A549 treated with GW870086 at 1 μM for 4 hours (cell line): ENCODE measurements around the gene APOM. TPM values are rescaled to one million over a fixed set of nuclear protein-coding genes. Genes with fewer than 3 reads are reported as not detected.

Experiments used
- total RNA-seq: library from RNA; stranded (reverse); fragments of 200-300 nt; extraction: Qiagen RNA extraction; gene quantifications from 5 replicates; pipeline ENCODE4 v1.2.3, GENCODE V29; 2022; ENCODE audit warnings: low read depth

Gene APOM
- 2.6 to 4.5 TPM (median 3.1 TPM) in 5 replicates for total RNA-seq

GRCh38 chr6:31655349-31656237 is at the start of gene APOM:
Gene APOM, plus strand, starts transcription at chr6:31655894. Its CDS starts 73 bp downstream, at chr6:31655967.

GRCh38 chr6:31614684-31615578 is 40.8 kb upstream of the APOM start, which contains the start of gene AIF1:
Gene AIF1, plus strand, starts transcription at chr6:31615234. Its CDS starts 96 bp downstream, at chr6:31615330.

GRCh38 chr6:31620586-31621319 is 34.9 kb upstream of the APOM start, which contains the start of gene PRRC2A:
Gene PRRC2A, plus strand, starts transcription at chr6:31620715. Its CDS starts 2,075 bp downstream, at chr6:31622790.

GRCh38 chr6:31660381-31661261 is 4.9 kb downstream of the APOM start, which contains the start of gene C6orf47:
Gene C6orf47, minus strand, starts transcription at chr6:31660778. Its CDS starts 831 bp downstream, at chr6:31659947.

GRCh38 chr6:31664790-31665500 is 9.3 kb downstream of the APOM start, which contains the start of gene GPANK1:
Gene GPANK1, minus strand, starts transcription at chr6:31664997. Its CDS starts 519 bp downstream, at chr6:31664478.

GRCh38 chr6:31665501-31666336 is 10.0 kb downstream of the APOM start, which contains the start of gene CSNK2B:
Gene CSNK2B, plus strand, starts transcription at chr6:31666080. Its CDS starts 752 bp downstream, at chr6:31666832.

GRCh38 chr6:31669676-31670075 is 14.0 kb downstream of the APOM start, which contains the start of gene LY6G5B:
Gene LY6G5B, plus strand, starts transcription at chr6:31669976. Its CDS starts 975 bp downstream, at chr6:31670951.

DNA sequence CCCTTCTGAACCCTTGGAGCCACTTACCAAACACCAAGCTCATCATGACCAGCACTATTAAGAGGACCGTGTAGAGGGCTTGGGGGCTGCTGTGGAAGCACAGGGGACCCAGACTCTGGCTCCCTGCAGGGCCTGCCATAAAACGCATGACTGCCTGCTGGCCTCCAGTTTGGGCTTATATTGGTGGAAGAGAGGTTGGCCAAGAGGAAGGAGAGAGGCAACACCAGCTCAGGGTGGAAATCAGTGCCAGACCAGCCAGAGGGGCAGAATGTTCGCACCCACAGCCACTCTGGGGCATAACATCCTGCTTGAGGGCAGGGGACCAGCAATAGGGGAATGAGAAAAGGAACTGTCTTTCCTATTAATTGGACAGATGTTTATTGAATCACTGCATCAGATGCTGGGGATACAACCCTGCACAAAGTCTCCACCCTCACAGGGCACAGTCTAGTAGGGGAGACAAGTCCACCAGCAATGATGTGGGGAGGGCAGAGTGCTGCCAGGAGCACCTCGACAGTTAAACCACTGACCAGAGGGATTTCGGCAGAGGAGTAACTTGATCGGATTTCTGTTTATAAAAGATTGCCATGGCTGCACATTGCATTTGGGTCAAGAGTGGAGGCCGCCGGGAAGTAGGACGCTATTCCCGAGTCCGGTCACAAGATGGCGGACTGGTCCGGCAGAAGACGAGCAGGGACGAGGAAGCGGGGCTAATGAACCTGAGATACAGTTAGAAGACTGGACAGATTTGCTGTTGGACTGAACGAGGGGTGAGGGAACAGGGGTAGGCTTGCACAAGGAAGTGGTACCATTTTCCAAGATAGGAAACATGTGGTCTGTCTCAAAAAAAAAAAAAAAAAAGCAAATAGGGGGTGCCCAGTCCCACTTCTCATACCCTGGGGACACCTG is 24.8 kb downstream of the APOM start, which contains the start of gene LY6G5C:
Gene LY6G5C (minus strand): TSS at position 842 of the 909 bp plus-strand sequence. CDS start 694 bp downstream, at position 148.

DNA sequence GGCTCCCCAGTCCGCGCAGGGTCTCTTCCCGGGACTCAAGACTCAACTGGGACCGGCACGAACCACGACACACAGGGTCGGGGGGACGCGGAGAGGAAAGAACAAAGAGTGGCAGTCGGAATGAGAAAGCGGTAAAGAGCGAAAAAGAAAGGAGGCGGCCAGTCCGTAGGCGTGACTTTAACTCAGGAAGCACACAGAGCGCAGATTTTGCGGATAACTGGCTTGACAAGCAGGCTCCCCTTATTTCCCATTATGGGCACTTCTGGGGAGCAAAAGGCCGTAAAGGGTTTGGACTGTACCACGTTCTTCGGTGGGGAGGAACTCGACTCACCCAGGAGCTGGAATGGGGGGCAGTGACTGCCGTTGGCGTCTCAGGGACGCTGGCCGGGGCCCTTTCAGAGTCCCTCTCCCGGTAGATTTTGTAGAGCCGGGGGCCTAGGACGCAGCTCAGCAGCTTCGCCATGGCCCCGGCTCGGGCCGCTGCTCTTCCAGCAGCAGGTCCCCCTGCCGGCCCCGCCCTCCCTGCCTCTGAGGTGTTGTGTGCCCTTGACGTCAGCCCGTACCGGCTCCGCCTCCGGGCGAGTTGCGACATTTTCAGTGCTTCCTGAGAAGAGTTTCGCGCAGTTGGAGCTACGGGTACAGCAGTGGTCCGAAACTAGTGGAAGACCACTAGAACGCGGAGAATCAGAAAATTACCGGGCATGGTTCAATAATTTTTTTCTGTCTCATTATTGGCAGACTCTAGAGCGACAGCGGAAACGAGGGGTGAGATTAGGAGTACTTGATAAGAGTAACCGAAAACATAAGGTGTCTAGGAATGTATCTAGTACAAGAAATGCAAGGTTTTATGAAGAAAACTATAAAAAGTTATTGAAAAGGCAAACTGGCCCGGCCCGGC is 47.4 kb downstream of the APOM start, which contains the start of gene ABHD16A:
Gene ABHD16A (minus strand): TSS at position 506 of the 898 bp plus-strand sequence. CDS start 43 bp downstream, at position 463.

DNA sequence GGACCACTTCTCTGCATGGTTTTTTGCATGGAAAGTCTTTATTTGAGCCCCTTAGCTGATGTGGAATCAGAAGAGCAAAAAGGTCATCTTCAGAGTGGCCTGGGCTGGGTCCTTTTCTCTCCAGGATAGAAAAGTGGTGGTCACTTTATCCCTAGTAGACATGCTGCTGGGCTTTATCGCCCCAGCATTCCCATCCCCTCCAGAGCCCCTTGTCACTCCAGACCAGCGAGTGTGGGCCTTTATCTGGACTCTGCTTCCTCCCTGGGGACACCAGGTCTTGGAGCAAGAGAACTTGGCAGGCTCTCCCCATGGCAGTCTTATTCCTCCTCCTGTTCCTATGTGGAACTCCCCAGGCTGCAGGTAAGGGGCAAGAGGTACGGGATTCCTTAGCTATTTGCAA is 50.9 kb downstream of the APOM start, which contains the start of gene LY6G6F:
Gene LY6G6F (plus strand): TSS at position 268 of the 400 bp plus-strand sequence. CDS start 41 bp downstream, at position 309.

Other genes with a start within 250 kb of the APOM start
- 6.2 to 8.4 TPM (median 7.1 TPM) in 5 replicates for gene MICB, start 157.7 kb upstream of the APOM start, total RNA-seq
- gene MCCD1, start 126.9 kb upstream of the APOM start, total RNA-seq: not detected in 5 replicates
- gene DDX39B, start 113.9 kb upstream of the APOM start, total RNA-seq: 324 to 377 TPM (median 358 TPM) in 5 replicates
- 0.55 to 1.2 TPM (median 0.83 TPM) in 5 replicates for gene ATP6V1G2, start 109.3 kb upstream of the APOM start, total RNA-seq
- gene NFKBIL1, start 108.3 kb upstream of the APOM start, total RNA-seq: 10.4 to 11.2 TPM (median 11.1 TPM) in 5 replicates
- gene LTA, start 83.6 kb upstream of the APOM start, total RNA-seq: 0.17 to 0.34 TPM in 2 of 5 replicates, not detected in the others
- 0.16 TPM in 1 of 5 replicates, not detected in the others for gene TNF, start 80.3 kb upstream of the APOM start, total RNA-seq
- gene LTB, start 73.5 kb upstream of the APOM start, total RNA-seq: 0.21 to 0.65 TPM (median 0.29 TPM) in 4 of 5 replicates, not detected in the other
- 0.30 to 0.66 TPM in 2 of 5 replicates, not detected in the others for gene LST1, start 69.6 kb upstream of the APOM start, total RNA-seq
- gene NCR3, start 62.9 kb upstream of the APOM start, total RNA-seq: not detected in 5 replicates
- not detected in 5 replicates for gene AIF1, start 40.7 kb upstream of the APOM start, total RNA-seq
- 66.6 to 89.8 TPM (median 85.0 TPM) in 5 replicates for gene PRRC2A, start 35.2 kb upstream of the APOM start, total RNA-seq
- 114 to 149 TPM (median 138 TPM) in 5 replicates for gene BAG6, start 3.2 kb upstream of the APOM start, total RNA-seq
- gene C6orf47, start 4.9 kb downstream of the APOM start, total RNA-seq: 10.6 to 12.7 TPM (median 12.1 TPM) in 5 replicates
- gene GPANK1, start 9.1 kb downstream of the APOM start, total RNA-seq: 8.2 to 10.4 TPM (median 9.7 TPM) in 5 replicates
- gene CSNK2B, start 10.2 kb downstream of the APOM start, total RNA-seq: 167 to 186 TPM (median 177 TPM) in 5 replicates
- 3.6 to 5.4 TPM (median 4.3 TPM) in 5 replicates for gene LY6G5B, start 14.1 kb downstream of the APOM start, total RNA-seq
- 1.3 to 2.5 TPM (median 1.7 TPM) in 5 replicates for gene LY6G5C, start 25.2 kb downstream of the APOM start, total RNA-seq
- gene ABHD16A, start 47.4 kb downstream of the APOM start, total RNA-seq: 12.8 to 19.4 TPM (median 18.7 TPM) in 5 replicates
- gene LY6G6F, start 51.0 kb downstream of the APOM start, total RNA-seq: not detected in 5 replicates
- gene LY6G6D, start 59.5 kb downstream of the APOM start, total RNA-seq: not detected in 5 replicates
- gene LY6G6C, start 65.9 kb downstream of the APOM start, total RNA-seq: 0.14 TPM in 1 of 5 replicates, not detected in the others
- gene MPIG6B, start 67.5 kb downstream of the APOM start, total RNA-seq: not detected in 5 replicates
- 26.8 to 31.8 TPM (median 27.9 TPM) in 5 replicates for gene DDAH2, start 73.4 kb downstream of the APOM start, total RNA-seq
- 486 to 498 TPM (median 493 TPM) in 5 replicates for gene CLIC1, start 80.6 kb downstream of the APOM start, total RNA-seq
- 10.5 to 13.8 TPM (median 12.5 TPM) in 5 replicates for gene MSH5, start 84.1 kb downstream of the APOM start, total RNA-seq
- 1.6 to 3.9 TPM (median 3.7 TPM) in 5 replicates for gene SAPCD1, start 106.8 kb downstream of the APOM start, total RNA-seq
- gene VWA7, start 121.4 kb downstream of the APOM start, total RNA-seq: 1.2 to 2.0 TPM (median 1.5 TPM) in 5 replicates
- gene VARS1, start 139.9 kb downstream of the APOM start, total RNA-seq: 47.4 to 59.1 TPM (median 53.3 TPM) in 5 replicates
- 52.2 to 66.7 TPM (median 61.9 TPM) in 5 replicates for gene LSM2, start 151.1 kb downstream of the APOM start, total RNA-seq
- gene HSPA1L, start 159.4 kb downstream of the APOM start, total RNA-seq: 0.82 to 1.5 TPM (median 1.3 TPM) in 5 replicates
- gene HSPA1A, start 159.6 kb downstream of the APOM start, total RNA-seq: 148 to 264 TPM (median 205 TPM) in 5 replicates
- 116 to 191 TPM (median 162 TPM) in 5 replicates for gene HSPA1B, start 171.8 kb downstream of the APOM start, total RNA-seq
- 24.9 to 34.9 TPM (median 25.5 TPM) in 5 replicates for gene NEU1, start 206.9 kb downstream of the APOM start, total RNA-seq
- gene SLC44A4, start 223.1 kb downstream of the APOM start, total RNA-seq: 0.05 to 0.21 TPM in 2 of 5 replicates, not detected in the others
- gene EHMT2, start 241.8 kb downstream of the APOM start, total RNA-seq: 23.1 to 27.6 TPM (median 27.1 TPM) in 5 replicates
- gene ZBTB12, start 246.2 kb downstream of the APOM start, total RNA-seq: 3.1 to 4.0 TPM (median 3.5 TPM) in 5 replicates